HFFc6 (cell line): ENCODE measurements around the gene EVPL. TPM values are rescaled to one million over a fixed set of nuclear protein-coding genes. Genes with fewer than 3 reads are reported as not detected.
A peak's percentile ranks its signal among the peaks of the same experiment; 100 is the strongest.

Experiments
- DNase-seq: peaks from one replicate; pipeline ENCODE4 v3.0.0-alpha.2; 2018
- H3K27ac Mint-ChIP-seq: 2 replicates; pipeline ENCODE4 v1.8.0; 2020; ENCODE audit warnings: mild to moderate bottlenecking, mixed read lengths
- H3K27me3 Mint-ChIP-seq: 2 replicates; pipeline ENCODE4 v1.8.0; 2021; ENCODE audit warnings: mild to moderate bottlenecking, moderate library complexity, mixed read lengths; ENCODE audit not compliant: insufficient read depth
- H3K36me3 Mint-ChIP-seq: 2 replicates; pipeline ENCODE4 v1.8.0; 2021; ENCODE audit warnings: low read depth, mixed read lengths
- H3K4me1 Mint-ChIP-seq: 2 replicates; pipeline ENCODE4 v1.8.0; 2020; ENCODE audit warnings: low read depth, mixed read lengths
- H3K4me3 Mint-ChIP-seq: 2 replicates; pipeline ENCODE4 v1.8.0; 2020; ENCODE audit warnings: mild to moderate bottlenecking, moderate library complexity, mixed read lengths
- H3K9me3 Mint-ChIP-seq: 2 replicates; pipeline ENCODE4 v1.8.0; 2020; ENCODE audit warnings: mild to moderate bottlenecking, mixed read lengths
- total RNA-seq, 6 experiments: library from RNA; stranded (reverse); fragmentation: NEBNext Ultra II Directional; extraction: Animal tissue kit (Norgen Biotek cat#: 25700); gene quantifications; 2 replicates in 1 of 6; 3 replicates in 5 of 6; pipeline ENCODE4 v1.2.3, GENCODE V29; 2021
- TF ChIP-seq, protein P1 (sequence below): fragments of 200-600 bp; sonication (generic); IDR thresholded peaks from 2 replicates; pipeline ENCODE4 v1.5.0; 2021; ENCODE audit warnings: antibody characterized with exemption, mild to moderate bottlenecking

Gene EVPL
- total RNA-seq, 6 experiments from 2014 or later, result not detected

DNA sequence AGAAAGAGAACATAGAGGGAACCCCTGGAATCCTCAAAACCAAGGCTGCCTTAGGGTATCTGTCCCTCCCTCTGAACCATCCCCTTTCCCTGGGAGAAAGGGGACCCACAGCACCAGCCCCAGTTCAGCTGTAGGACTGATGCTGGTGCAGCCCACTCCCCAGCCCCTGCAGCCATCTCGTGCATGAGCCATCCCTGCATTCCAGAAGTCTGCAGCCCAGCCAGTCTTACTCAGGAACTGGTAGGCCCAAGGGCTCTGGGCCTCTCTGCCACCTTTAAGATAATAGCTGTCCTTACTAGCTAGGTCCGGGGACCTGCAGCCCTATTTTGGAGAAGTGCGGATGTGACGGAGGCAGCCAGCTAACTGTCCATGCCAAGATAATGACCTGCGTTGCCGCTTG lies 6.0 kb upstream of the EVPL start:
- H3K27me3 Mint-ChIP-seq, result peaks cover 2% of the 10 kb centered on the region; the same call in 1 of the 2 replicates
- H3K9me3 Mint-ChIP-seq, result no peaks in the 10 kb centered on the region
- peaks cover 2% of the 10 kb centered on the region for H3K36me3 Mint-ChIP-seq
- TF ChIP-seq, protein P1, sequence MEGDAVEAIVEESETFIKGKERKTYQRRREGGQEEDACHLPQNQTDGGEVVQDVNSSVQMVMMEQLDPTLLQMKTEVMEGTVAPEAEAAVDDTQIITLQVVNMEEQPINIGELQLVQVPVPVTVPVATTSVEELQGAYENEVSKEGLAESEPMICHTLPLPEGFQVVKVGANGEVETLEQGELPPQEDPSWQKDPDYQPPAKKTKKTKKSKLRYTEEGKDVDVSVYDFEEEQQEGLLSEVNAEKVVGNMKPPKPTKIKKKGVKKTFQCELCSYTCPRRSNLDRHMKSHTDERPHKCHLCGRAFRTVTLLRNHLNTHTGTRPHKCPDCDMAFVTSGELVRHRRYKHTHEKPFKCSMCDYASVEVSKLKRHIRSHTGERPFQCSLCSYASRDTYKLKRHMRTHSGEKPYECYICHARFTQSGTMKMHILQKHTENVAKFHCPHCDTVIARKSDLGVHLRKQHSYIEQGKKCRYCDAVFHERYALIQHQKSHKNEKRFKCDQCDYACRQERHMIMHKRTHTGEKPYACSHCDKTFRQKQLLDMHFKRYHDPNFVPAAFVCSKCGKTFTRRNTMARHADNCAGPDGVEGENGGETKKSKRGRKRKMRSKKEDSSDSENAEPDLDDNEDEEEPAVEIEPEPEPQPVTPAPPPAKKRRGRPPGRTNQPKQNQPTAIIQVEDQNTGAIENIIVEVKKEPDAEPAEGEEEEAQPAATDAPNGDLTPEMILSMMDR, result no peak
- H3K4me3 Mint-ChIP-seq, result no peak overlapping the region
- peaks cover 12% of the 10 kb centered on the region for H3K4me1 Mint-ChIP-seq
- no peak for DNase-seq
- H3K27ac Mint-ChIP-seq, result no peak overlapping the region

DNA sequence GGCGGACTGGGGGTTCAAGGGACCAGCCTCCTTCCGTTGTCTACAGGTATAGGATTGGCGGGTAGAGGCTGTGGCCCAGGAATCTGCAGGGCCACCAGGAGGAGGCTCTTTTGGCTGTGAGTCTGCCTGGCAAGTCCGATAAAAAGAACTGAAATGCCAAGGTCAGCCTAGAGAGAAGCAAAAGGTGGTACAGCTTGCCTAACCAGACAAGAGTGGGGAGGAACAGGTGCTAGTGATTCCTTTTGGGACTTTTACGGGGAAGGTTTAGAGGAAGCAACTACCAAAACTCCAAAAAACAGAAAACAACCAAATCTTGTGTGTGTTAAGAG lies 5.6 kb upstream of the EVPL start:
- no peak overlapping the region for H3K4me3 Mint-ChIP-seq
- TF ChIP-seq, protein P1, result no peak
- H3K27ac Mint-ChIP-seq, result no peak overlapping the region
- DNase-seq, result no peak
- H3K9me3 Mint-ChIP-seq, result no peaks in the 10 kb centered on the region
- H3K4me1 Mint-ChIP-seq, result peaks cover 9% of the 10 kb centered on the region
- no peaks in the 10 kb centered on the region for H3K36me3 Mint-ChIP-seq
- peaks cover 2% of the 10 kb centered on the region; the same call in 1 of the 2 replicates for H3K27me3 Mint-ChIP-seq

DNA sequence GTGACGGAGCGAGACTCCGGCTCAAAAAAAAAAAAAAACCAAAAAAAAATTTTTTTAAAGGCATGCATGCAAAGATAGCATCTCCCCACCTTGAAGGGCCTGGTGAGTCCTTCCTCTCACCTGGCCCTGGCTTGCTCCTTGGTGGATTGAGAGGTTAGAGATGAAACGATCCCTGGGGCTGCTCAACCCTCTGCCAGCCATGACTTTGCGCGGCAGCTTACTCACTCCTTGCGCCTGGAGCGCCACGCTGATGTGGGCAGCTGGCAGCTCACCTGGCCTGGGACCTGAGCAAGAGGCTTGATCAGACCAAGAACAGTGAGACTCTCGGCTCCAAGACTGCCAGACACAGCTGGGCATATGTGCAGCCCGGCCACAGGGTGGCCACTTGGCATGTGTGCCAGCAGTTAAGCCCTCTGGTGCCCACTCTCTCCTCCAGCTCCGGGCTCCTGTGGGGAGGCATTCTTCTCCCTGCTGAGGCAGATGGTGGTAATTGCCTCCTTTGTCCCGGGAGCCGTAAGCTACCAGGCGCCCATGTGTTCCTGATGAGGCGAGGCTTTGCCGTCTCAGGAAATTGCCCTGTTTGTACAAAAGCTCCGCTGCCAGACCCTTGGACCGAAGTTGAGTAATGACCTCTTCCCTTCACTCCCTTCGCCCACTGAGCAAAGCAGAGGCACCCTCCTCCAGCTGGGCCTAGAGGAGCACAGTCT lies 5.1 kb upstream of the EVPL start:
- TF ChIP-seq, protein P1, result peak; percentile 27; the same call in 1 of the 2 replicates
- Mint-ChIP-seq H3K9me3 (no peaks in the 10 kb centered on the region), H3K4me1 (peaks cover 9% of the 10 kb centered on the region), H3K27me3 (peaks cover 2% of the 10 kb centered on the region; the same call in 1 of the 2 replicates), H3K4me3 (no peak overlapping the region), H3K36me3 (no peaks in the 10 kb centered on the region), H3K27ac (no peak overlapping the region)
- no peak for DNase-seq

DNA sequence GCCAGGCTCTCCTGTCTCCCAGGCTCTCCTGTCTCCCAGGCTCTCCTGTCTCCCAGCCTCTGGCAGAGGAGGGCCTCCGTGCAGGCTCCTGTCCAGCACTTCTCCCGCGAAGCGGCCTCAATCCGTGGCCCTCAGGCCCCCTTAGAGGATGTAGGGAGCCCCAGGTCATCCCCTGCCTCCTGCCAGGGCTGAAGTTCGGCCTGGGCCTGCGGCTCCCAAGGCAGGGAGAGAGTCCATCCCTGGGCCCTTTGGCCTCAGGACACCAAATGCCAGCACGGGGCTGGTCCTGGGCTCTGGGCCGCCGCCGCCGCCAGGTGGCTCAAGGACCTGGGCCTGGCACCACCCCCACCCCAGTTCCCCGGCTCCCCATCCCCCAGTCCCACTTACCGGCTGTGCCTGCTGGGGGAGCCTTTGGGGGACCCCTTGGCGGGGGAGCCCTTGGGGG lies 370 bp downstream of the EVPL start:
- peaks cover 9% of the 10 kb centered on the region for H3K4me1 Mint-ChIP-seq
- H3K9me3 Mint-ChIP-seq, result no peaks in the 10 kb centered on the region
- peaks cover 8% of the 10 kb centered on the region for H3K27me3 Mint-ChIP-seq
- TF ChIP-seq, protein P1, result no peak
- H3K36me3 Mint-ChIP-seq, result no peaks in the 10 kb centered on the region
- no peak for DNase-seq
- no peak overlapping the region for H3K27ac Mint-ChIP-seq
- H3K4me3 Mint-ChIP-seq, result no peak overlapping the region

DNA sequence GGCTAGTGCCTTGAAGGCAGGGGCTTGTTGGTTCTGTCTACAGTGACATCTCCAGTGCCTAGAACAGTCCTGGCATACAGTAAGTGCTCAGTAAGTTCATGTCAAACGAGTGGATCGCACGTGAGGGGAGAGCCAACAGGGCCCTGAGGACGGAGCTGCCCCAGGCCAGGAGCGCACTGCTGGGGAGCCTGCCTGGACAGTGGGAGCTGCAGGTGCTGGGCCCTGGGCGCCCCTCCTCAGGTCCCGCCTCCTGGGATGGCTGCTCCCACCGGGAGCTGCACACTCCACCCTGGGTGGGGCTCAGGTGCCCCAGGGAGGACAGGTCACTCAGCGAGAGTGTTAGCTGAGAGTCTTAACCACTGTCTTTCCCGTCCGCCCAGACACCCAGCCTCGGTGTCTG lies 1.8 kb downstream of the EVPL start:
- Mint-ChIP-seq H3K27ac (no peak overlapping the region), H3K4me3 (no peak overlapping the region), H3K36me3 (no peaks in the 10 kb centered on the region), H3K9me3 (no peaks in the 10 kb centered on the region), H3K4me1 (peaks cover 9% of the 10 kb centered on the region), H3K27me3 (peaks cover 10% of the 10 kb centered on the region)
- no peak for DNase-seq
- TF ChIP-seq, protein P1, result no peak
